Panc1 (cell line): ENCODE results near the gene SV2B. TPM values are rescaled to one million over a fixed set of nuclear protein-coding genes. Genes with fewer than 3 reads are reported as not detected.

Experiments used
- ATAC-seq: fragments of 200-7000 bp; cut with Tn5 transposase; 2 replicates; pipeline ENCODE4 v1.9.1; 2020; ENCODE audit warnings: mild to moderate bottlenecking, moderate library complexity
- BruUV-seq: library from RNA; stranded (reverse); fragments of 400-500 nt; replicated peaks from 2 replicates; lab custom pipeline; 2021; lab: Mats Ljungman, UMichigan
- CTCF ChIA-PET: fragments of 300-600 bp; sonication (Branson Sonifier 250); formaldehyde crosslinking; loops from one replicate; lab custom pipeline; 2022; ENCODE audit warnings: antibody characterized with exemption; lab: Charles Lee
- POLR2A ChIA-PET: fragments of 300-600 bp; sonication (Branson Sonifier 250); formaldehyde crosslinking; loops from one replicate; lab custom pipeline; 2022; ENCODE audit warnings: antibody characterized with exemption; lab: Charles Lee
- DNase-seq: peaks from one replicate; pipeline ENCODE4 v3.0.0-alpha.2; 2010; ENCODE audit warnings: low read depth, low spot score
- H3K27ac ChIP-seq: 2 replicates; pipeline ENCODE4 v1.5.1; 2011; ENCODE audit warnings: mild to moderate bottlenecking, low read length, inconsistent platforms
- H3K27me3 ChIP-seq: fragments of 200-500 bp; sonication (Bioruptor generic); 2 replicates; pipeline ENCODE4 v1.6.0; 2014; ENCODE audit warnings: low read length, inconsistent platforms; ENCODE audit not compliant: control insufficient read depth, insufficient read depth
- H3K36me3 ChIP-seq: fragments of 200-500 bp; sonication (Bioruptor generic); 2 replicates; pipeline ENCODE4 v1.5.1; 2014; ENCODE audit warnings: inconsistent platforms, mild to moderate bottlenecking, low read length, moderate library complexity; ENCODE audit not compliant: control insufficient read depth, insufficient read depth
- H3K4me1 ChIP-seq: 2 replicates; pipeline ENCODE4 v1.5.1; 2011; ENCODE audit warnings: inconsistent platforms, mild to moderate bottlenecking, low read length, moderate library complexity; ENCODE audit not compliant: control insufficient read depth, insufficient read depth
- H3K4me3 ChIP-seq, 2 experiments: 2 replicates each; pipeline ENCODE4 v1.5.1; 2011 to 2012; ENCODE audit warnings: low read depth in 2 of 2, low read length in 2 of 2, mild to moderate bottlenecking in 2 of 2, inconsistent platforms in 1 of 2, moderate library complexity in 1 of 2
- H3K9me3 ChIP-seq: fragments of 200-500 bp; sonication (Bioruptor generic); 2 replicates; pipeline ENCODE4 v1.5.1; 2014; ENCODE audit warnings: low read depth, mild to moderate bottlenecking, inconsistent platforms, low read length, moderate library complexity; ENCODE audit not compliant: control insufficient read depth, insufficient read depth
- POLR2AphosphoS5 ChIP-seq: IDR thresholded peaks from 2 replicates; pipeline ENCODE4 v1.6.1; 2012; ENCODE audit warnings: mild to moderate bottlenecking, low read depth, low read length, moderate library complexity
- SIN3A ChIP-seq: IDR thresholded peaks from 2 replicates; pipeline ENCODE4 v1.6.1; 2012; ENCODE audit warnings: low read depth, mild to moderate bottlenecking, low read length, moderate library complexity, borderline replicate concordance; ENCODE audit not compliant: insufficient read depth
- TCF7L2 ChIP-seq: IDR thresholded peaks from 2 replicates; pipeline ENCODE4 v1.6.1; 2011; ENCODE audit warnings: mild to moderate bottlenecking, low read depth, low read length, inconsistent platforms
- in situ Hi-C: cut with HindIII; loops from 2 replicates; pipeline ENCODE4 v1.10.0; 2016; ENCODE audit warnings: low sequenced_read_pairs, low pct_unique_long_range_greater_than_20kb
- intact Hi-C: fragments of 100-400 bp; cut with micrococcal nuclease; formaldehyde crosslinking; loops from one replicate; pipeline ENCODE4 v1.10.0; 2022; ENCODE audit not compliant: unreplicated experiment
- total RNA-seq: library from RNA; stranded (reverse); gene quantifications from one replicate; pipeline ENCODE4 v1.2.1, GENCODE V29; 2021; ENCODE audit not compliant: unreplicated experiment
- TF ChIP-seq, protein P1 (sequence below), 2 experiments: IDR thresholded peaks; 2 replicates each; pipeline ENCODE4 v1.6.1; 2011 to 2012; ENCODE audit warnings: low read depth in 2 of 2, control low read depth in 1 of 2, low read length in 1 of 2, mild to moderate bottlenecking in 1 of 2, moderate library complexity in 1 of 2; ENCODE audit not compliant: insufficient read depth in 1 of 2
- TF ChIP-seq, protein P2 (sequence below): fragments of 450-650 bp; IDR thresholded peaks from 2 replicates; pipeline ENCODE4 v1.5.1; 2017; ENCODE audit warnings: mild to moderate bottlenecking

Gene SV2B
- total RNA-seq, 1 experiment from 2014 or later: not detected

DNA sequence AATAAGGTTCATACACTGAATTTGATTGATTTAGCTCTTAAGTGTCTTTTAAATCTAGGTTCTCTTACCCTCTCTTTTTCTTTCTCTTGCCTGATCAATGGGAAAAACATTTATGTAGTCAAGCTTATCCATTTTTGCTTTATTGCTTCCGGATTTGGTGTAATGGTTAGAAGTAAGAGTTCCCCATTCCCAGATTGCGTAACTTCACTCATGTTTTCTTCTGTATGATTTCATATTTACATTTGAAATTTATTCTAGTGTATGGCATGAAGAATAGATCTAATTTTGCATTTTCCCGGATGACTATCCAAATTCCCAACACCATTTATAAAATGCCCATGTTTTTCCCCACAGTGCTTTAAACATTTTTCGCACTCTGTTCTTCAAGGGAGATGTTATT, 27.9 kb upstream of the SV2B start:
- H3K36me3 ChIP-seq: no peaks in the 10 kb centered on the region
- no peak overlapping the region for H3K4me3 ChIP-seq
- CTCF ChIA-PET: no interaction called here
- no peak overlapping the region for H3K27ac ChIP-seq
- H3K4me1 ChIP-seq: no peaks in the 10 kb centered on the region
- peaks cover 14% of the 10 kb centered on the region for H3K27me3 ChIP-seq
- in situ Hi-C loops (no loop called here), intact Hi-C loops (no loop called here)
- TF ChIP-seq SIN3A (no peak), TCF7L2 (no peak), POLR2AphosphoS5 (no peak)
- TF ChIP-seq, protein P1, sequence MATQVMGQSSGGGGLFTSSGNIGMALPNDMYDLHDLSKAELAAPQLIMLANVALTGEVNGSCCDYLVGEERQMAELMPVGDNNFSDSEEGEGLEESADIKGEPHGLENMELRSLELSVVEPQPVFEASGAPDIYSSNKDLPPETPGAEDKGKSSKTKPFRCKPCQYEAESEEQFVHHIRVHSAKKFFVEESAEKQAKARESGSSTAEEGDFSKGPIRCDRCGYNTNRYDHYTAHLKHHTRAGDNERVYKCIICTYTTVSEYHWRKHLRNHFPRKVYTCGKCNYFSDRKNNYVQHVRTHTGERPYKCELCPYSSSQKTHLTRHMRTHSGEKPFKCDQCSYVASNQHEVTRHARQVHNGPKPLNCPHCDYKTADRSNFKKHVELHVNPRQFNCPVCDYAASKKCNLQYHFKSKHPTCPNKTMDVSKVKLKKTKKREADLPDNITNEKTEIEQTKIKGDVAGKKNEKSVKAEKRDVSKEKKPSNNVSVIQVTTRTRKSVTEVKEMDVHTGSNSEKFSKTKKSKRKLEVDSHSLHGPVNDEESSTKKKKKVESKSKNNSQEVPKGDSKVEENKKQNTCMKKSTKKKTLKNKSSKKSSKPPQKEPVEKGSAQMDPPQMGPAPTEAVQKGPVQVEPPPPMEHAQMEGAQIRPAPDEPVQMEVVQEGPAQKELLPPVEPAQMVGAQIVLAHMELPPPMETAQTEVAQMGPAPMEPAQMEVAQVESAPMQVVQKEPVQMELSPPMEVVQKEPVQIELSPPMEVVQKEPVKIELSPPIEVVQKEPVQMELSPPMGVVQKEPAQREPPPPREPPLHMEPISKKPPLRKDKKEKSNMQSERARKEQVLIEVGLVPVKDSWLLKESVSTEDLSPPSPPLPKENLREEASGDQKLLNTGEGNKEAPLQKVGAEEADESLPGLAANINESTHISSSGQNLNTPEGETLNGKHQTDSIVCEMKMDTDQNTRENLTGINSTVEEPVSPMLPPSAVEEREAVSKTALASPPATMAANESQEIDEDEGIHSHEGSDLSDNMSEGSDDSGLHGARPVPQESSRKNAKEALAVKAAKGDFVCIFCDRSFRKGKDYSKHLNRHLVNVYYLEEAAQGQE (IDR thresholded peaks at IDR 0.05; ENCODE audit: insufficient read depth in 1 of 2, low read depth in 2 of 2, low read length in 1 of 2): no peak
- TF ChIP-seq, protein P2, sequence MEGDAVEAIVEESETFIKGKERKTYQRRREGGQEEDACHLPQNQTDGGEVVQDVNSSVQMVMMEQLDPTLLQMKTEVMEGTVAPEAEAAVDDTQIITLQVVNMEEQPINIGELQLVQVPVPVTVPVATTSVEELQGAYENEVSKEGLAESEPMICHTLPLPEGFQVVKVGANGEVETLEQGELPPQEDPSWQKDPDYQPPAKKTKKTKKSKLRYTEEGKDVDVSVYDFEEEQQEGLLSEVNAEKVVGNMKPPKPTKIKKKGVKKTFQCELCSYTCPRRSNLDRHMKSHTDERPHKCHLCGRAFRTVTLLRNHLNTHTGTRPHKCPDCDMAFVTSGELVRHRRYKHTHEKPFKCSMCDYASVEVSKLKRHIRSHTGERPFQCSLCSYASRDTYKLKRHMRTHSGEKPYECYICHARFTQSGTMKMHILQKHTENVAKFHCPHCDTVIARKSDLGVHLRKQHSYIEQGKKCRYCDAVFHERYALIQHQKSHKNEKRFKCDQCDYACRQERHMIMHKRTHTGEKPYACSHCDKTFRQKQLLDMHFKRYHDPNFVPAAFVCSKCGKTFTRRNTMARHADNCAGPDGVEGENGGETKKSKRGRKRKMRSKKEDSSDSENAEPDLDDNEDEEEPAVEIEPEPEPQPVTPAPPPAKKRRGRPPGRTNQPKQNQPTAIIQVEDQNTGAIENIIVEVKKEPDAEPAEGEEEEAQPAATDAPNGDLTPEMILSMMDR: no peak
- DNase-seq: no peak
- ATAC-seq: no peak
- POLR2A ChIA-PET: no interaction called here
- no TSS peak for BruUV-seq
- H3K9me3 ChIP-seq: no peaks in the 10 kb centered on the region

DNA sequence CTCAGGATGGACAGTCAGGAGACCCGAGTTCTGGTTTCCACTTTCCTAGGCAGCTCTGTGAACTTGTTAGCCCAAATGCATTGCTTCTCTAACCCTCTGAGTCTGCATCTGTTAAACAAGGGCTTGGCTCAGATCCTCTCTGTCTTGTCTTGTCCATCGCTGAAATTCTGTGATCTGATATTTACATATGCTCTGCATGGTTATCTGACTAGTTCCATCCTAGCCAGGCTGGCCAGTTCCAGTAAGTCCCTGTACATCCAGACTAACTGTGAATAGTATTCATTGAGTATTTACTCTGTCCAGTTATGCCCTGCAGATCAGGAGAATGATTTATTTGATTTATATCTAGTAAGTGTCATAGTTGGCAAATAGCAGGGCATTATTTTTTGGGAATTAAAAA, 27.0 kb upstream of the SV2B start:
- Histone ChIP-seq H3K4me3 (no peak overlapping the region), H3K4me1 (no peaks in the 10 kb centered on the region), H3K9me3 (no peaks in the 10 kb centered on the region), H3K27ac (no peak overlapping the region), H3K27me3 (peaks cover 14% of the 10 kb centered on the region), H3K36me3 (no peaks in the 10 kb centered on the region)
- intact Hi-C loops: no loop called here
- ChIA-PET POLR2A (interaction anchor here (0.6 kb wide), 1 partner anchor 17 kb away, joined by 3 read pairs; no protein-coding TSS in a partner anchor), CTCF (no interaction called here)
- in situ Hi-C loops: no loop called here
- no peak for DNase-seq
- no peak for ATAC-seq
- no peak for TF ChIP-seq TCF7L2
- TF ChIP-seq, protein P2: no peak
- TF ChIP-seq SIN3A: no peak
- TF ChIP-seq, protein P1 (IDR thresholded peaks at IDR 0.05; ENCODE audit: insufficient read depth in 1 of 2, low read depth in 2 of 2, low read length in 1 of 2): no peak
- BruUV-seq: no TSS peak
